ENCODE data around the gene SERBP1.

- TF ChIP-seq CTCF (IDR thresholded peaks at IDR 0.05) (no peak), ZFX (IDR thresholded peaks at IDR 0.05; ENCODE audit: borderline replicate concordance) (no peak)
Measured at GRCh38 chr1:67479146-67479891, 49.1 kb upstream of the SERBP1 start.

Data from 22Rv1 (cell line).